CD8-positive, alpha-beta memory T cell (primary cell): ENCODE measurements around the gene STIM1. TPM values are rescaled to one million over a fixed set of nuclear protein-coding genes. Genes with fewer than 3 reads are reported as not detected.

Source experiments
- CTCF ChIA-PET: fragments of 350-600 bp; sonication (Branson Sonifier 250); formaldehyde crosslinking; loops from one replicate; lab custom pipeline; 2021; ENCODE audit warnings: antibody characterized with exemption; lab: Charles Lee
- POLR2A ChIA-PET: fragments of 350-600 bp; sonication (Branson Sonifier 250); formaldehyde crosslinking; loops from one replicate; lab custom pipeline; 2021; ENCODE audit warnings: antibody characterized with exemption; lab: Charles Lee
- DNase-seq, 5 donors: peaks; one replicate each; pipeline versions ENCODE4 v3.0.0 to v3.0.0-alpha.2; 2020 to 2022; ENCODE audit warnings: mixed read lengths in 1 of 5
- H3K27ac ChIP-seq: one replicate; pipeline ENCODE4 v1.7.0; 2013; ENCODE audit warnings: low read depth, mild to moderate bottlenecking, low read length, moderate library complexity
- H3K27me3 ChIP-seq: 2 replicates; pipeline ENCODE4 v1.7.0; 2013; ENCODE audit warnings: low read length, mild to moderate bottlenecking; ENCODE audit not compliant: insufficient read depth, poor library complexity, severe bottlenecking
- H3K36me3 ChIP-seq: 2 replicates; pipeline ENCODE4 v1.7.0; 2013; ENCODE audit warnings: mild to moderate bottlenecking, low read length, moderate library complexity; ENCODE audit not compliant: insufficient read depth
- H3K4me1 ChIP-seq: 2 replicates; pipeline ENCODE4 v1.7.0; 2013; ENCODE audit warnings: mild to moderate bottlenecking, low read length, moderate library complexity; ENCODE audit not compliant: insufficient read depth
- H3K4me3 ChIP-seq: 2 replicates; pipeline ENCODE4 v1.7.0; 2013; ENCODE audit warnings: mild to moderate bottlenecking, low read length
- H3K9me3 ChIP-seq: 2 replicates; pipeline ENCODE4 v1.7.0; 2013; ENCODE audit warnings: mild to moderate bottlenecking, low read length
- H3K27ac Mint-ChIP-seq, 8 donors: one replicate each; pipeline ENCODE4 v1.8.0; 2020 to 2021; ENCODE audit warnings: mixed read lengths in 8 of 8, mild to moderate bottlenecking in 6 of 8, inconsistent platforms in 3 of 8, moderate library complexity in 3 of 8
- H3K27me3 Mint-ChIP-seq, 2 donors: one replicate each; pipeline ENCODE4 v1.8.0; 2020 to 2021; ENCODE audit warnings: mixed read lengths in 2 of 2, mild to moderate bottlenecking in 1 of 2, moderate library complexity in 1 of 2
- H3K36me3 Mint-ChIP-seq, 3 donors: one replicate each; pipeline ENCODE4 v1.8.0; 2020 to 2021; ENCODE audit warnings: mixed read lengths in 3 of 3, inconsistent platforms in 1 of 3, mild to moderate bottlenecking in 1 of 3
- H3K4me1 Mint-ChIP-seq, 3 donors: one replicate each; pipeline ENCODE4 v1.8.0; 2020 to 2021; ENCODE audit warnings: mixed read lengths in 3 of 3, inconsistent platforms in 1 of 3, mild to moderate bottlenecking in 1 of 3
- H3K4me3 Mint-ChIP-seq, 7 donors: one replicate each; pipeline ENCODE4 v1.8.0; 2020 to 2021; ENCODE audit warnings: mixed read lengths in 7 of 7, mild to moderate bottlenecking in 6 of 7, moderate library complexity in 4 of 7, inconsistent platforms in 2 of 7
- H3K9me3 Mint-ChIP-seq, 5 donors: one replicate each; pipeline ENCODE4 v1.8.0; 2020 to 2022; ENCODE audit warnings: mixed read lengths in 5 of 5, mild to moderate bottlenecking in 3 of 5, moderate library complexity in 2 of 5, inconsistent platforms in 1 of 5
- polyA plus RNA-seq: library from polyadenylated mRNA; unstranded; fragments of 300-500 nt; fragmentation: Illumina TruSeq; gene quantifications from one replicate; pipeline ENCODE4 v1.2.3, GENCODE V29; 2021
- total RNA-seq, 2 experiments: library from RNA; stranded (reverse); gene quantifications; one replicate each; pipeline ENCODE4 v1.2.3, GENCODE V29; 2021

Gene STIM1
- total and polyA plus RNA-seq, 3 experiments from 2014 or later: 43.8 to 46.0 (median 45.6) TPM

- Histone ChIP-seq H3K9me3 (no peaks in the 10 kb centered on the region), H3K4me1 (peaks cover 64% of the 10 kb centered on the region), H3K27me3 (no peaks in the 10 kb centered on the region), H3K27ac (peak overlapping the region; percentile 25), H3K36me3 (peaks cover 33% of the 10 kb centered on the region), H3K4me3 (no peak overlapping the region)
- peak overlapping the region; percentile 40 to 99 (median 90) for H3K27ac Mint-ChIP-seq
- CTCF ChIA-PET: interaction anchor here (0.9 to 14.4 kb wide), 4 partner anchors 9 to 24 kb away, joined by 3 to 297 read pairs (median 10); partner anchors contain the start of genes RHOG and STIM1
- no peak for DNase-seq
- POLR2A ChIA-PET: interaction anchor here (0.5 to 2.8 kb wide), 3 partner anchors 11 to 238 kb away, joined by 3 to 16 read pairs (median 3); partner anchors contain the start of gene RHOG
- H3K4me3 Mint-ChIP-seq: peak overlapping the region in 1 of 7 donors; percentile 69
- H3K36me3 Mint-ChIP-seq: peaks cover 0 to 85% (median 12%) of the 10 kb centered on the region in 3 donors
- peaks cover 67 to 83% (median 73%) of the 10 kb centered on the region in 3 donors for H3K4me1 Mint-ChIP-seq
- H3K9me3 Mint-ChIP-seq: no peaks in the 10 kb centered on the region
- no peaks in the 10 kb centered on the region for H3K27me3 Mint-ChIP-seq
Measured at GRCh38 chr11:3830730-3831129, 24.7 kb upstream of the STIM1 start.

- H3K9me3 ChIP-seq: no peaks in the 10 kb centered on the region
- Mint-ChIP-seq H3K9me3 (no peaks in the 10 kb centered on the region), H3K27me3 (no peaks in the 10 kb centered on the region), H3K4me3 (peak overlapping the region in 6 of 7 donors; percentile 1 to 73 (median 49)), H3K4me1 (peaks cover 67 to 84% (median 73%) of the 10 kb centered on the region in 3 donors), H3K36me3 (peaks cover 0 to 77% (median 12%) of the 10 kb centered on the region in 3 donors), H3K27ac (peak overlapping the region; percentile 86 to 99 (median 92))
- H3K4me1 ChIP-seq: peaks cover 72% of the 10 kb centered on the region
- ChIA-PET CTCF (interaction anchor here (1.1 to 14.4 kb wide), 3 partner anchors 10 to 20 kb away, joined by 3 to 297 read pairs (median 12); partner anchors contain the start of genes RHOG and STIM1), POLR2A (interaction anchor here (2.8 kb wide), 1 partner anchor 10 kb away, joined by 16 read pairs; the partner anchor contains the start of gene RHOG)
- H3K4me3 ChIP-seq: peak overlapping the region; percentile 18
- DNase-seq: no peak
- H3K27me3 ChIP-seq: no peaks in the 10 kb centered on the region
- peaks cover 28% of the 10 kb centered on the region for H3K36me3 ChIP-seq
- peak overlapping the region; percentile 28 for H3K27ac ChIP-seq
Measured at GRCh38 chr11:3831378-3832239, 23.9 kb upstream of the STIM1 start.

GRCh38 chr11:3832816-3833215 lies 22.6 kb upstream of the STIM1 start:
- H3K4me1 ChIP-seq: peaks cover 83% of the 10 kb centered on the region
- POLR2A ChIA-PET: interaction anchor here (0.6 to 2.8 kb wide), 2 partner anchors 9 to 228 kb away, joined by 3 to 16 read pairs; partner anchors contain the start of gene RHOG
- H3K27me3 Mint-ChIP-seq: no peaks in the 10 kb centered on the region
- H3K4me3 ChIP-seq: peak overlapping the region; percentile 28
- CTCF ChIA-PET: interaction anchor here (1.0 to 14.4 kb wide), 6 partner anchors 9 to 239 kb away, joined by 3 to 297 read pairs (median 4); partner anchors contain the start of gene STIM1
- DNase-seq: no peak
- no peaks in the 10 kb centered on the region for H3K9me3 Mint-ChIP-seq
- peaks cover 0 to 68% (median 12%) of the 10 kb centered on the region in 3 donors for H3K36me3 Mint-ChIP-seq
- H3K9me3 ChIP-seq: no peaks in the 10 kb centered on the region
- no peaks in the 10 kb centered on the region for H3K27me3 ChIP-seq
- peaks cover 73 to 86% (median 75%) of the 10 kb centered on the region in 3 donors for H3K4me1 Mint-ChIP-seq
- H3K36me3 ChIP-seq: peaks cover 17% of the 10 kb centered on the region
- H3K27ac ChIP-seq: peak overlapping the region; percentile 28
- H3K27ac Mint-ChIP-seq: peak overlapping the region; percentile 77 to 99 (median 90)
- peak overlapping the region in 6 of 7 donors; percentile 9 to 73 (median 36) for H3K4me3 Mint-ChIP-seq

DNA sequence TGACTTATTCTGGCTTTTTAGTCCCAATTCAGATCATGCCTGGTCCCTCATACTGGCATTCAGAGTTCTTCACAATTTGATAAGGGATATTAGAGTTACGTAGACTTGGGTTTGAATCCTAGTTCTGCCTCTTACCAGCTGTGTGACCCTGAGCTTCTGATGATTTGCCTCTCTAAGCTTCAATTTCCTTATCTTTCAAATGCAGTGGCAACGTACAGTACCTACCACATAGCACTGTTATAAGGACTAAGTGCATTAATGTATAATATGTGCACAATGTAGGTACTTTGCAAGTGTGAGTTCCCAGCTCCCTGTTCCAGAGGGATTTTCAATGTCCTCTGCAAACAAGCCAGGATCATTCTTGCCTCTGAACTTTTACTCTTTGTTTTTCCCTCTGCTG lies 22.0 kb upstream of the STIM1 start:
- no peak overlapping the region for H3K27ac ChIP-seq
- Mint-ChIP-seq H3K27ac (peak overlapping the region; percentile 77 to 99 (median 90)), H3K4me1 (peaks cover 78 to 86% (median 79%) of the 10 kb centered on the region in 3 donors), H3K9me3 (no peaks in the 10 kb centered on the region), H3K27me3 (no peaks in the 10 kb centered on the region), H3K36me3 (peaks cover 0 to 66% (median 16%) of the 10 kb centered on the region in 3 donors), H3K4me3 (peak overlapping the region; percentile 19 to 88 (median 58))
- POLR2A ChIA-PET: interaction anchor here (2.8 kb wide), 1 partner anchor 8 kb away, joined by 16 read pairs; the partner anchor contains the start of gene RHOG
- CTCF ChIA-PET: interaction anchor here (1.0 to 14.4 kb wide), 7 partner anchors 8 to 238 kb away, joined by 3 to 297 read pairs (median 4); partner anchors contain the start of gene STIM1
- DNase-seq: no peak
- H3K4me1 ChIP-seq: peaks cover 89% of the 10 kb centered on the region
- no peaks in the 10 kb centered on the region for H3K27me3 ChIP-seq
- peak overlapping the region; percentile 9 for H3K4me3 ChIP-seq
- no peaks in the 10 kb centered on the region for H3K9me3 ChIP-seq
- H3K36me3 ChIP-seq: peaks cover 12% of the 10 kb centered on the region

DNA sequence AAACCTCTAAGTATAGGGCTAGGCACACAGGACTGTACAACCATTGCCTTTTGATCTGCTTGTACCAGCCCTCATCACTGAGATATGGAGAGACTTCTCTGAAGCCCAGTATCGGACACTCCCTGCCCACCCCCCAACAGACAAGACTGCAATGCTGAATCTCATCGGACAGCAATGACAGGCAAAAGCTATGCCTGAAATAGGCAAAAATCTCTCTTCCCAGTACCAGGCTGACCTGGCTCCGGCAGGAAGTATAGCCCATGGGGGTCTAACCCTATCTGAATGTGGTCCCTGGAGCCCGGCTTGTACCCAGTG lies 21.2 kb upstream of the STIM1 start:
- ChIA-PET CTCF (interaction anchor here (2.7 to 14.4 kb wide), 2 partner anchors 9 to 17 kb away, joined by 12 to 297 read pairs; partner anchors contain the start of gene STIM1), POLR2A (no interaction called here)
- peaks cover 86 to 93% (median 87%) of the 10 kb centered on the region in 3 donors for H3K4me1 Mint-ChIP-seq
- peaks cover 0 to 1% of the 10 kb centered on the region in 2 donors for H3K27me3 Mint-ChIP-seq
- H3K9me3 ChIP-seq: no peaks in the 10 kb centered on the region
- peaks cover 0 to 69% (median 16%) of the 10 kb centered on the region in 3 donors for H3K36me3 Mint-ChIP-seq
- DNase-seq: no peak
- no peaks in the 10 kb centered on the region for H3K27me3 ChIP-seq
- peak overlapping the region; percentile 69 to 88 (median 75) for H3K4me3 Mint-ChIP-seq
- peak overlapping the region; percentile 47 for H3K27ac ChIP-seq
- peaks cover 12% of the 10 kb centered on the region for H3K36me3 ChIP-seq
- peak overlapping the region; percentile 29 for H3K4me3 ChIP-seq
- H3K9me3 Mint-ChIP-seq: no peaks in the 10 kb centered on the region
- H3K27ac Mint-ChIP-seq: peak overlapping the region; percentile 88 to 99 (median 92)
- peaks cover 91% of the 10 kb centered on the region for H3K4me1 ChIP-seq

GRCh38 chr11:3834664-3835461 lies 20.6 kb upstream of the STIM1 start:
- Histone ChIP-seq H3K27me3 (no peaks in the 10 kb centered on the region), H3K4me1 (peaks cover 90% of the 10 kb centered on the region), H3K4me3 (peak overlapping the region; percentile 29), H3K9me3 (no peaks in the 10 kb centered on the region), H3K27ac (peak overlapping the region; percentile 47), H3K36me3 (peaks cover 12% of the 10 kb centered on the region)
- ChIA-PET CTCF (interaction anchor here (1.1 to 14.4 kb wide), 6 partner anchors 8 to 155 kb away, joined by 3 to 297 read pairs (median 4); partner anchors contain the start of gene STIM1), POLR2A (interaction anchor here (1.3 kb wide), 1 partner anchor 20 kb away, joined by 3 read pairs; no protein-coding TSS in a partner anchor)
- no peaks in the 10 kb centered on the region for H3K9me3 Mint-ChIP-seq
- no peak for DNase-seq
- H3K27ac Mint-ChIP-seq: peak overlapping the region; percentile 88 to 99 (median 92)
- peak overlapping the region; percentile 73 to 88 (median 75) for H3K4me3 Mint-ChIP-seq
- H3K36me3 Mint-ChIP-seq: peaks cover 0 to 70% (median 16%) of the 10 kb centered on the region in 3 donors
- H3K4me1 Mint-ChIP-seq: peaks cover 91 to 98% (median 92%) of the 10 kb centered on the region in 3 donors
- H3K27me3 Mint-ChIP-seq: peaks cover 0 to 4% of the 10 kb centered on the region in 2 donors

- H3K36me3 Mint-ChIP-seq: peaks cover 0 to 66% (median 16%) of the 10 kb centered on the region in 3 donors
Measured at GRCh38 chr11:3835751-3836150, 19.7 kb upstream of the STIM1 start.

More at GRCh38 chr11:3835751-3836150, 19.7 kb upstream of the STIM1 start:
- Histone ChIP-seq H3K36me3 (peaks cover 12% of the 10 kb centered on the region), H3K4me3 (peak overlapping the region; percentile 29), H3K4me1 (peaks cover 83% of the 10 kb centered on the region), H3K9me3 (no peaks in the 10 kb centered on the region), H3K27me3 (no peaks in the 10 kb centered on the region), H3K27ac (peak overlapping the region; percentile 46)
- no peak for DNase-seq
- ChIA-PET CTCF (interaction anchor here (0.5 to 14.4 kb wide), 9 partner anchors 9 to 237 kb away, joined by 3 to 297 read pairs (median 4); partner anchors contain the start of gene STIM1), POLR2A (interaction anchor here (1.3 kb wide), 1 partner anchor 19 kb away, joined by 3 read pairs; no protein-coding TSS in a partner anchor)
- H3K9me3 Mint-ChIP-seq: no peaks in the 10 kb centered on the region
- H3K4me1 Mint-ChIP-seq: peaks cover 87 to 91% (median 90%) of the 10 kb centered on the region in 3 donors
- peaks cover 0 to 4% of the 10 kb centered on the region in 2 donors for H3K27me3 Mint-ChIP-seq
- H3K4me3 Mint-ChIP-seq: peak overlapping the region; percentile 73 to 92 (median 76)
- peak overlapping the region; percentile 88 to 99 (median 92) for H3K27ac Mint-ChIP-seq
